ENCODE results near the gene SLC11A1. TPM values are rescaled to one million over a fixed set of nuclear protein-coding genes. Genes with fewer than 3 reads are reported as not detected.

Gene SLC11A1
- total RNA-seq, 1 donor from 2014 or later = 302 TPM

- H3K9me3 ChIP-seq = no peaks in the 10 kb centered on the region
- H3K36me3 ChIP-seq = no peaks in the 10 kb centered on the region
- ATAC-seq (no peak), DNase-seq (no peak)
- intact Hi-C loops (cut with DNase I) = no loop called here
- no peak overlapping the region for H3K4me3 ChIP-seq
- H3K27me3 ChIP-seq = no peaks in the 10 kb centered on the region
- H3K27ac ChIP-seq = peak overlapping the region; percentile 98
- peaks cover 36% of the 10 kb centered on the region for H3K4me1 ChIP-seq
- no peak for TF ChIP-seq CTCF (IDR thresholded peaks at IDR 0.05)
Measured at GRCh38 chr2:218371983-218372350, 10.1 kb upstream of the SLC11A1 start.

GRCh38 chr2:218374795-218375194, 7.3 kb upstream of the SLC11A1 start:
- TF ChIP-seq CTCF (IDR thresholded peaks at IDR 0.05) = no peak
- no peak for DNase-seq
- no peaks in the 10 kb centered on the region for H3K9me3 ChIP-seq
- peaks cover 19% of the 10 kb centered on the region for H3K4me1 ChIP-seq
- no peak overlapping the region for H3K4me3 ChIP-seq
- intact Hi-C loops (cut with DNase I) = no loop called here
- H3K36me3 ChIP-seq = no peaks in the 10 kb centered on the region
- no peak for ATAC-seq
- no peak overlapping the region for H3K27ac ChIP-seq
- no peaks in the 10 kb centered on the region for H3K27me3 ChIP-seq

- H3K36me3 ChIP-seq = no peaks in the 10 kb centered on the region
- H3K27me3 ChIP-seq = no peaks in the 10 kb centered on the region
- peaks cover 14% of the 10 kb centered on the region for H3K4me1 ChIP-seq
- intact Hi-C loops (cut with DNase I) = no loop called here
- ATAC-seq = no peak
- H3K27ac ChIP-seq = no peak overlapping the region
- no peak for DNase-seq
- no peak overlapping the region for H3K4me3 ChIP-seq
- no peak for TF ChIP-seq CTCF (IDR thresholded peaks at IDR 0.05)
- no peaks in the 10 kb centered on the region for H3K9me3 ChIP-seq
Measured at GRCh38 chr2:218375212-218375611, 6.9 kb upstream of the SLC11A1 start.

GRCh38 chr2:218378053-218378452, 4.0 kb upstream of the SLC11A1 start:
- intact Hi-C loops (cut with DNase I) = no loop called here
- DNase-seq = no peak
- Histone ChIP-seq H3K9me3 (no peaks in the 10 kb centered on the region), H3K27me3 (no peaks in the 10 kb centered on the region), H3K4me3 (no peak overlapping the region), H3K4me1 (no peaks in the 10 kb centered on the region), H3K36me3 (no peaks in the 10 kb centered on the region), H3K27ac (no peak overlapping the region)
- TF ChIP-seq CTCF (IDR thresholded peaks at IDR 0.05) = no peak
- ATAC-seq = peak; percentile 68

GRCh38 chr2:218382785-218383184, 712 bp downstream of the SLC11A1 start:
- no peak for ATAC-seq
- Histone ChIP-seq H3K4me3 (peak overlapping the region; percentile 40), H3K4me1 (peaks cover 4% of the 10 kb centered on the region), H3K9me3 (no peaks in the 10 kb centered on the region), H3K36me3 (no peaks in the 10 kb centered on the region), H3K27ac (peak overlapping the region; percentile 79), H3K27me3 (no peaks in the 10 kb centered on the region)
- no peak for TF ChIP-seq CTCF (IDR thresholded peaks at IDR 0.05)
- no peak for DNase-seq
- intact Hi-C loops (cut with DNase I) = no loop called here

- Histone ChIP-seq H3K27me3 (no peaks in the 10 kb centered on the region), H3K4me3 (peak overlapping the region; percentile 40), H3K27ac (peak overlapping the region; percentile 79), H3K36me3 (no peaks in the 10 kb centered on the region), H3K4me1 (peaks cover 8% of the 10 kb centered on the region), H3K9me3 (no peaks in the 10 kb centered on the region)
- TF ChIP-seq CTCF (IDR thresholded peaks at IDR 0.05) = no peak
- DNase-seq (peak; percentile 64), ATAC-seq (peak; percentile 2)
- intact Hi-C loops (cut with DNase I) = no loop called here
Measured at GRCh38 chr2:218383892-218384519, 1.9 kb downstream of the SLC11A1 start.
